GM12891 (cell line): ENCODE measurements around the gene PIGBOS1.

Experiments
- POLR2A ChIP-seq: IDR thresholded peaks from 2 replicates; pipeline ENCODE4 v1.6.1; 2011; ENCODE audit warnings: low read depth, low read length, control low read depth
- TAF1 ChIP-seq: IDR thresholded peaks from 2 replicates; pipeline ENCODE4 v1.6.1; 2011; ENCODE audit warnings: low read depth, low read length, control low read depth

DNA sequence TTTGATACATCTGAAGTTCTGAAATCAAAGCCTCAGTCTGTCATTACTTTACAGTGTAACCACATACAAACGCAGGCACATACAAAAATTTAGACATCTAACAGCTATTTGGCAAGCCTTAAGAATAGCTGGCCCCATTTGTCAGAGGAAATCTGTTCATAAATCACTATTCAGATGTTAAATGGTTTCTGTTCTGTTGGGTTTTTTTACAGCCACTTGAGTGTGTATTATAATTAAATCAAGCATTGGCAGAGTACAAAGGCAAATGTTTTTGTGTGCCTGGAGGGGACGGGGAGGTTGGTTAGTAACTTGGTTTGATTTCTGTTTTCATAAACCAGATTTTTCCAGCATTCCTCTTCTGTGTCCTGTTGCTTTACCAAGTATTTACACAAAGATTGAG, 24.2 kb upstream of the PIGBOS1 start:
- TF ChIP-seq POLR2A (no peak), TAF1 (no peak)
